Mucosa of descending colon (tissue), 3 donors: Measurements from ENCODE around the gene TSNAX. TPM values are rescaled to one million over a fixed set of nuclear protein-coding genes. Genes with fewer than 3 reads are reported as not detected.

ENCODE experiments used
- ATAC-seq: fragments of 200-7000 bp; cut with Tn5 transposase; one replicate; pipeline ENCODE4 v1.9.1; 2020; ENCODE audit warnings: mild to moderate bottlenecking, moderate library complexity
- DNase-seq, 3 donors: peaks; one replicate each; pipeline ENCODE4 v3.0.0-alpha.2; 2020
- H3K36me3 ChIP-seq: fragments of 200-600 bp; one replicate; pipeline ENCODE4 v1.8.0; 2021; ENCODE audit warnings: low read depth, mild to moderate bottlenecking
- H3K4me1 ChIP-seq: fragments of 200-600 bp; one replicate; pipeline ENCODE4 v1.8.0; 2021; ENCODE audit warnings: low read depth, mild to moderate bottlenecking
- H3K4me3 ChIP-seq: fragments of 200-600 bp; one replicate; pipeline ENCODE4 v1.8.0; 2021; ENCODE audit warnings: mild to moderate bottlenecking
- H3K9me3 ChIP-seq: fragments of 200-600 bp; one replicate; pipeline ENCODE4 v1.8.0; 2021; ENCODE audit warnings: mild to moderate bottlenecking
- intact Hi-C, 2 donors: fragments of 100-400 bp; cut with DNase I in 1 of 2; cut with micrococcal nuclease in 1 of 2; formaldehyde crosslinking; loops; one replicate each; pipeline versions ENCODE4 v1.11.0 to v1.11.1; 2022; cut with DNase I, micrococcal nuclease
- total RNA-seq, 3 donors: library from RNA; stranded (reverse); fragmentation: NEBNext Ultra II Directional in 2 of 3; extraction: Animal tissue kit (Norgen Biotek cat#: 25700) in 2 of 3; gene quantifications; one replicate each; pipeline versions ENCODE4 v1.2.1 to v1.2.4, GENCODE V29; 2021 to 2023
- TF ChIP-seq, protein P1 (sequence below): fragments of 200-600 bp; IDR thresholded peaks from one replicate; pipeline ENCODE4 v1.8.0; 2022; ENCODE audit warnings: antibody characterized with exemption, mild to moderate bottlenecking
- donor health status: DM: no; HTN: no; CAD: no; lungs with moderate emphysema.
- donor health status: DM: no; HTN: no; CAD: no.
- donor health status: DM: no; HTN: yes; CAD: no.

Gene TSNAX
- total RNA-seq, 3 donors from 2014 or later: 22.0 to 33.2 (median 31.4) TPM

DNA sequence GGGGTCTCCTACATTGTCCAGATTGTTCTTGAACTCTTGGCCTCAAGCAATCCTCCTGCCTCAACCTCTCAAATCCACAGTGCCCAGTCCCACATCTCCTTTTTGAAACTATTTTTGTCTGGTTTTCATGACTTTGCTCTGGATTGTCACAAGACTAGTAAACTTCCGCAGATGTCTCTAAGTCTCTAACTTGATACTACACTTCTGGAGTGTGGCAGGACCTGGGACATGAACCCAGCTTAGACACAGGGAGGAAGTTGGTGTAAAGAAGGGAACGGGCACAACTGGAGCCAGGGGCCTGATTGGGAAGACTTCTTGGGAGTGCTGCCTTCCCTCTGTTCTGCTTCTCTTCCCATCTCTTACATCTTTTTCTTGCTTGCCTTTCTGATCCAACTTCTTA lies 81.9 kb downstream of the TSNAX start:
- no peaks in the 10 kb centered on the region for H3K36me3 ChIP-seq
- H3K4me3 ChIP-seq: no peak overlapping the region
- H3K4me1 ChIP-seq: no peaks in the 10 kb centered on the region
- no peak for ATAC-seq
- TF ChIP-seq, protein P1, sequence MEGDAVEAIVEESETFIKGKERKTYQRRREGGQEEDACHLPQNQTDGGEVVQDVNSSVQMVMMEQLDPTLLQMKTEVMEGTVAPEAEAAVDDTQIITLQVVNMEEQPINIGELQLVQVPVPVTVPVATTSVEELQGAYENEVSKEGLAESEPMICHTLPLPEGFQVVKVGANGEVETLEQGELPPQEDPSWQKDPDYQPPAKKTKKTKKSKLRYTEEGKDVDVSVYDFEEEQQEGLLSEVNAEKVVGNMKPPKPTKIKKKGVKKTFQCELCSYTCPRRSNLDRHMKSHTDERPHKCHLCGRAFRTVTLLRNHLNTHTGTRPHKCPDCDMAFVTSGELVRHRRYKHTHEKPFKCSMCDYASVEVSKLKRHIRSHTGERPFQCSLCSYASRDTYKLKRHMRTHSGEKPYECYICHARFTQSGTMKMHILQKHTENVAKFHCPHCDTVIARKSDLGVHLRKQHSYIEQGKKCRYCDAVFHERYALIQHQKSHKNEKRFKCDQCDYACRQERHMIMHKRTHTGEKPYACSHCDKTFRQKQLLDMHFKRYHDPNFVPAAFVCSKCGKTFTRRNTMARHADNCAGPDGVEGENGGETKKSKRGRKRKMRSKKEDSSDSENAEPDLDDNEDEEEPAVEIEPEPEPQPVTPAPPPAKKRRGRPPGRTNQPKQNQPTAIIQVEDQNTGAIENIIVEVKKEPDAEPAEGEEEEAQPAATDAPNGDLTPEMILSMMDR: no peak
- no peaks in the 10 kb centered on the region for H3K9me3 ChIP-seq
- intact Hi-C loops: no loop called here
- DNase-seq: no peak

DNA sequence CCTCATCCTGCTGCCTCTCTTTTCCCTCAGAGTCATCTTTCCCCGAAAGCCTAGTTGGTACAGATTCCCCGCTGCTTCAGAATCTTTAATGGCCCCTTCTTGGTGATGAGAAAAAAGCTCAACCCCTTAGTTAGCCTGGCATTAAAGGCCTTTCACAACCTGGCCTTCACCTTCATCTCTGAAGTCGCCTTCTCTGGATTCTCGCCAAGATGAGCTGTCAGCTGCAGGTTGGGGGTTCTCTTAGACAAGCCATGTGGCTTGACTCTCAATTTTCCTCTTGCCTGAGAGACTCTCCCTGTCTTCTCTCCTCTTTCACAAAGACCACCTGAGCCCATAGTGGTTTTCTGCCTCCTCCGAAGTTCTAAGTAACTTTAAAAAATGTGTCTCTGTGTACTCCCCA lies 82.6 kb downstream of the TSNAX start:
- intact Hi-C loops: no loop called here
- TF ChIP-seq, protein P1: no peak
- ATAC-seq (no peak), DNase-seq (no peak)
- no peaks in the 10 kb centered on the region for H3K4me1 ChIP-seq
- no peaks in the 10 kb centered on the region for H3K9me3 ChIP-seq
- no peak overlapping the region for H3K4me3 ChIP-seq
- no peaks in the 10 kb centered on the region for H3K36me3 ChIP-seq

DNA sequence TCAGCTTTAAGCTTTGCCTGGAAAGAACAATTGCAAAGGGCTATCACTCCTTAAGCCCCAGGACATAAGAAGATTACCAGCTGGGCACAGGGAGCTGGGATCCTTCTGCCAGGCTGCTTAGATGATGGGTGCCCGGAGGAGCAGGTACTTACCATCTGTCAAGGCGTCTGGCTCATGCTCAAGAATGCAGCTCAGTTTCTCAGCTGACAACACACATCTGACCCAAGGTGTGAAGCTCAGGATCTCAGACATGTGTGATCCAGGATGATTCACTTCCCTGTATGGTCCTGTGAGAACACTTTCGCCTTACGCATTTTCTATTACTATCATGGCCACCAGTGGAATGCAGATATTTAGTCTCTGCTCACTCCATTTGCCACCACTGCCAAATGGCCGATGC lies 83.4 kb downstream of the TSNAX start:
- Histone ChIP-seq H3K9me3 (no peaks in the 10 kb centered on the region), H3K36me3 (no peaks in the 10 kb centered on the region), H3K4me3 (no peak overlapping the region), H3K4me1 (no peaks in the 10 kb centered on the region)
- intact Hi-C loops: no loop called here
- no peak for DNase-seq
- ATAC-seq: no peak
- TF ChIP-seq, protein P1: no peak

DNA sequence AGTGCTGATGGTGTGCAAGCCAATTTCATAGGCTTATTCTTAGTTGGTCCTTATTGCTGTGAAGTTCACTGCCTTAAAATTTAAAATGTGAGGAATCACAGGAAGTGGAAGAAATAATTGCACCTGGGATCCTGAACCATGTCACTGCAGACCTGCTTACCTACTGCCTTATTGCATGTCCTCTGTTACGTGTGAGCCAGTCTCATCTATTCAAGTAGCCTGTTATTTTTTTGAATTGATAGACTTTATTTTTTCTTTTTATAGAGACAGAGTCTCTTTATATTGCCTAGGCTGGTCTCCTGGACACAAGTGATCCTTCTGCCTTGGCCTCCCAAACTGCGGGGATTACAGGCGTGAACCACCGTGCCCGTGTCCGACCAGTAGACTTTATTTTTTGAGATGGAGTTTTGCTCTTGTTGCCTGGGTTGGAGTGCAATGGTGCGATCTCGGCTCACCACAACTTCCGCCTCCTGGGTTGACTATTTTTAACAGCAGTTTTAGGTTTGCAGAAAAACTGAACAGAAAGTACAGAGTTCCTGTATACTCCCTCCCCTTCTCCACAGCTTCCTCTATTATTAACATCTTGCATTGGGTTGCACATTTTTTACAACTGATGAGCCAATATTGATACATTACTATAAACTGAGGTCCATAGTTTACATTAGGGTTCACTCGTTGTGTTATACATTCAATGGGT lies 84.1 kb downstream of the TSNAX start:
- intact Hi-C loops: no loop called here
- Histone ChIP-seq H3K4me1 (no peaks in the 10 kb centered on the region), H3K9me3 (no peaks in the 10 kb centered on the region), H3K36me3 (no peaks in the 10 kb centered on the region), H3K4me3 (no peak overlapping the region)
- DNase-seq: peak; percentile 37 to 64 (median 60)
- peak; percentile 91 for ATAC-seq
- TF ChIP-seq, protein P1: no peak

DNA sequence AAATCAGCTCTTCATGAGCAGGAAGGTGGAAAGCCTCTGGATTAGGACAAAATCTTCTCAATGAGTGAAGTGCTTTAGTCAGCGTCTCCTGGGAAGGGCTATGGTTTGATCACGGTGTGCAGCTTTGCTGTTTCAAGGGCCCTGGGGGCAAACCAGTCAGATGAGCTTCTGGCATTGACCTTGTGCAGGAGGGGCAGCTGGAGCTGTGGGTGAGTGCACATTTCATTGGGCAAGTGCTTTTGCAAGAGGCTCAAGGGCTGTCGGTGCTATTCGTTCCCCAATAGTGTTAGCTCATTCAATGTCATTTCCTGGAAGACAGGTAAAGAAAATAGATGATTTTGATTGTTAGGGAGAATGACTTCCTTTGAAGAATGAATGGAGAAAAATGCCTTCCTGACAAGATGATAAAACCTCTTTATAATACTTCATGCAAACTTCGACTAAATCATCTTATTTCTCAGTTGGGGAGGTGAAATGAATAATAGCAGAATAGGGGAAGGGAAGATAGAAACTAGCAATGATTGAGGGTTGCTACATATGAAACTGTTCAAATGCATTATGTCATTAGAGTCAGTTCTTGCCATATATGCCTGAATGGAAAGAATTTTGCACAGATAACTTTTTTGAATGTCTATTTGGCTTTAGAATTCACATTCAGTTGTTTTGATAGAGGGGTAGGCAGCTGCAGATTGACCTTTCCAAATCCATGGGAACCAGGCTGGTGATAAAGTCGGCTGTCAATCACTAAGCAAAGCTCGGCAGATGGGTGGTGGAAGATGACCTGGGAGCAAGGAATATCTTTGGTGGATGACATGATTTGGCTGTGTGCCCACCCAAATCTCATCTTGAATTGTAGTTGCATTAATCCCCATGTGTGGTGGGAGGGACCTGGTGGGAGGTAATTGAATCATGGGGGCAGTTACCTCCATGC lies 85.2 kb downstream of the TSNAX start:
- DNase-seq: no peak
- ATAC-seq: no peak
- Histone ChIP-seq H3K9me3 (no peaks in the 10 kb centered on the region), H3K4me3 (no peak overlapping the region), H3K4me1 (no peaks in the 10 kb centered on the region), H3K36me3 (no peaks in the 10 kb centered on the region)
- intact Hi-C loops: no loop called here
- TF ChIP-seq, protein P1: no peak

Other genes starting within 250 kb of the TSNAX start
- 10 to 100 TPM; 14.5 to 18.4 (median 14.5) TPM for gene EXOC8, start 190.8 kb upstream of the TSNAX start, total RNA-seq
- 10 to 100 TPM; 10.7 to 13.1 (median 11.5) TPM for gene SPRTN, start 190.4 kb upstream of the TSNAX start, total RNA-seq
- 10 to 100 TPM; 49.3 to 61.1 (median 55.0) TPM for gene EGLN1, start 106.4 kb upstream of the TSNAX start, total RNA-seq
- gene DISC1, start 98.1 kb downstream of the TSNAX start, total RNA-seq: 10 to 100 TPM in 1 of 3 donors, 1 to 10 TPM in 2; 4.8 to 11.3 (median 8.9) TPM